Fibroblast of lung (primary cell): Measurements from ENCODE around the gene MSANTD2.

Experiments used
- CTCF ChIP-seq, 2 donors: IDR thresholded peaks in 1 of 2; conservative IDR thresholded peaks in 1 of 2; 1 replicate in 1 of 2; 2 replicates in 1 of 2; pipeline ENCODE4 v1.5.1; 2011 to 2012; ENCODE audit warnings: low read length in 2 of 2, control low read depth in 1 of 2, inconsistent platforms in 1 of 2, low read depth in 1 of 2, mild to moderate bottlenecking in 1 of 2
- EZH2 ChIP-seq: IDR thresholded peaks from 2 replicates; pipeline ENCODE4 v1.5.1; 2012; ENCODE audit warnings: low read length, control low read depth, mild to moderate bottlenecking; ENCODE audit errors: missing control alignments

GRCh38 chr11:124724979-124725718 lies 75.1 kb downstream of the MSANTD2 start:
- no peak for TF ChIP-seq EZH2
- TF ChIP-seq CTCF (conservative IDR thresholded peaks at IDR 0.05 in 1 of 2, IDR thresholded peaks at IDR 0.05 in 1 of 2; ENCODE audit: low read depth in 1 of 2, low read length in 2 of 2), result no peak
